COLO829 (cell line): ENCODE measurements around the gene TENM3.

Experiments used
- DNase-seq: peaks from one replicate; pipeline ENCODE4 v3.0.0; 2012; ENCODE audit warnings: low spot score

The TENM3 gene

GRCh38 chr4:182746876-182747275 is 503.7 kb downstream of the TENM3 start:
- DNase-seq: no peak

GRCh38 chr4:182748283-182748682 is 505.1 kb downstream of the TENM3 start:
- DNase-seq: no peak

- no peak for DNase-seq
Observed at GRCh38 chr4:182748949-182749348, 505.7 kb downstream of the TENM3 start.

- DNase-seq: no peak
Observed at GRCh38 chr4:182749667-182750167, 506.5 kb downstream of the TENM3 start.

GRCh38 chr4:182752158-182752910 is 509.1 kb downstream of the TENM3 start:
- DNase-seq: no peak

- no peak for DNase-seq
Observed at GRCh38 chr4:182754895-182755294, 511.7 kb downstream of the TENM3 start.

- DNase-seq: no peak
Observed at GRCh38 chr4:182756161-182756690, 513.0 kb downstream of the TENM3 start.

- DNase-seq: no peak
Observed at GRCh38 chr4:182758273-182758672, 515.1 kb downstream of the TENM3 start.

GRCh38 chr4:182760551-182761043 is 517.4 kb downstream of the TENM3 start:
- no peak for DNase-seq

- no peak for DNase-seq
Observed at GRCh38 chr4:182764137-182764536, 520.9 kb downstream of the TENM3 start.

GRCh38 chr4:182764642-182765041 is 521.4 kb downstream of the TENM3 start:
- DNase-seq: no peak

GRCh38 chr4:182765987-182766856 is 523.0 kb downstream of the TENM3 start:
- DNase-seq: no peak

- DNase-seq: no peak
Observed at GRCh38 chr4:182766857-182767250, 523.7 kb downstream of the TENM3 start.

GRCh38 chr4:182768838-182769237 is 525.6 kb downstream of the TENM3 start:
- DNase-seq: no peak

GRCh38 chr4:182770259-182770995 is 527.2 kb downstream of the TENM3 start:
- no peak for DNase-seq

GRCh38 chr4:182770996-182771514 is 527.9 kb downstream of the TENM3 start:
- no peak for DNase-seq

GRCh38 chr4:182775075-182775474 is 531.9 kb downstream of the TENM3 start:
- DNase-seq: no peak

GRCh38 chr4:182776376-182777105 is 533.3 kb downstream of the TENM3 start:
- DNase-seq: no peak

- DNase-seq: no peak
Observed at GRCh38 chr4:182778222-182778982, 535.2 kb downstream of the TENM3 start.

GRCh38 chr4:182786991-182787390 is 543.8 kb downstream of the TENM3 start:
- no peak for DNase-seq
